HEK293 (cell line): ENCODE measurements around the gene PLCB1.

ENCODE experiments used
- CTCF ChIA-PET: fragments of 350-600 bp; formaldehyde crosslinking; extraction: SDS; loops from one replicate; lab custom pipeline; 2021; ENCODE audit warnings: antibody characterized with exemption; lab: Yijun Ruan, JAX
- POLR2A ChIA-PET: fragments of 300-600 bp; formaldehyde crosslinking; extraction: SDS; loops from one replicate; lab custom pipeline; 2020; ENCODE audit warnings: antibody characterized with exemption, inconsistent platforms; lab: Yijun Ruan, JAX
- H3K27ac ChIP-seq: fragments of 200-500 bp; sonication (Bioruptor generic); 2 replicates; pipeline ENCODE4 v1.5.1; 2014; ENCODE audit warnings: low read depth, low read length, control low read depth, inconsistent platforms; ENCODE audit errors: extremely low read depth
- H3K36me3 ChIP-seq, 2 experiments: fragments of 200-500 bp in 1 of 2; sonication (Bioruptor generic) in 1 of 2; 1 replicate in 1 of 2; 2 replicates in 1 of 2; pipeline ENCODE4 v1.5.1; 2014 to 2017; ENCODE audit warnings: inconsistent platforms in 2 of 2, low read length in 2 of 2; ENCODE audit not compliant: control insufficient read depth in 2 of 2, insufficient read depth in 1 of 2
- H3K4me1 ChIP-seq: fragments of 200-500 bp; sonication (Bioruptor generic); 2 replicates; pipeline ENCODE4 v1.5.1; 2014; ENCODE audit warnings: mild to moderate bottlenecking, low read length, inconsistent platforms; ENCODE audit not compliant: control insufficient read depth, insufficient read depth
- H3K4me3 ChIP-seq: 2 replicates; pipeline ENCODE4 v1.5.1; 2011; ENCODE audit warnings: low read depth, mild to moderate bottlenecking, control low read depth, low read length, moderate library complexity
- H3K9me3 ChIP-seq: fragments of 200-500 bp; sonication (Bioruptor generic); 2 replicates; pipeline ENCODE4 v1.5.1; 2014; ENCODE audit warnings: low read depth, low read length, inconsistent platforms; ENCODE audit not compliant: control insufficient read depth, insufficient read depth
- BCL11B ChIP-seq: fragments of 450-650 bp; formaldehyde crosslinking; IDR thresholded peaks from 2 replicates; pipeline ENCODE4 v1.5.1; 2016; ENCODE audit warnings: low read depth, missing biosample characterization, missing genetic modification characterization
- GFI1B ChIP-seq: fragments of 450-650 bp; formaldehyde crosslinking; IDR thresholded peaks from 2 replicates; pipeline ENCODE4 v1.5.1; 2016; ENCODE audit warnings: missing biosample characterization, missing genetic modification characterization
- HOXD13 ChIP-seq: sonication (generic); formaldehyde crosslinking; IDR thresholded peaks from 2 replicates; pipeline ENCODE4 v1.8.0; 2022; ENCODE audit warnings: missing genetic modification reagents, borderline replicate concordance
- KLF16 ChIP-seq: fragments of 450-650 bp; formaldehyde crosslinking; IDR thresholded peaks from 2 replicates; pipeline ENCODE4 v1.5.1; 2017; ENCODE audit warnings: missing biosample characterization, missing genetic modification characterization
- MZF1 ChIP-seq: fragments of 450-650 bp; formaldehyde crosslinking; IDR thresholded peaks from 2 replicates; pipeline ENCODE4 v1.5.1; 2017; ENCODE audit warnings: missing biosample characterization, missing genetic modification characterization, borderline replicate concordance
- SALL2 ChIP-seq: fragments of 450-650 bp; formaldehyde crosslinking; IDR thresholded peaks from 2 replicates; pipeline ENCODE4 v1.5.0; 2017; ENCODE audit warnings: missing biosample characterization, mild to moderate bottlenecking, missing genetic modification characterization, borderline replicate concordance
- SETDB1 ChIP-seq: IDR thresholded peaks from one replicate; pipeline ENCODE4 v1.6.1; 2017; ENCODE audit warnings: mild to moderate bottlenecking, low read length, moderate library complexity, mixed read lengths; ENCODE audit not compliant: insufficient read length
- TRIM28 ChIP-seq: IDR thresholded peaks from 2 replicates; pipeline ENCODE4 v1.6.1; 2011; ENCODE audit warnings: low read length, control low read depth, borderline replicate concordance
- YY2 ChIP-seq: fragments of 450-650 bp; formaldehyde crosslinking; IDR thresholded peaks from 2 replicates; pipeline ENCODE4 v1.5.1; 2016; ENCODE audit warnings: missing biosample characterization, missing genetic modification characterization
- ZBTB20 ChIP-seq: fragments of 450-650 bp; formaldehyde crosslinking; IDR thresholded peaks from 2 replicates; pipeline ENCODE4 v1.5.1; 2016; ENCODE audit warnings: missing biosample characterization, missing genetic modification characterization
- ZBTB26 ChIP-seq: fragments of 450-650 bp; formaldehyde crosslinking; optimal IDR thresholded peaks from 2 replicates; pipeline ENCODE3; 2016; ENCODE audit warnings: missing biosample characterization, mild to moderate bottlenecking, missing genetic modification characterization
- ZBTB8A ChIP-seq: fragments of 450-650 bp; formaldehyde crosslinking; IDR thresholded peaks from 2 replicates; pipeline ENCODE4 v1.5.1; 2016; ENCODE audit warnings: missing biosample characterization, missing genetic modification characterization
- ZFP41 ChIP-seq: fragments of 450-650 bp; formaldehyde crosslinking; IDR thresholded peaks from 2 replicates; pipeline ENCODE4 v1.5.1; 2016; ENCODE audit warnings: missing biosample characterization, missing genetic modification characterization, borderline replicate concordance
- ZNF132 ChIP-seq: fragments of 450-650 bp; formaldehyde crosslinking; IDR thresholded peaks from 2 replicates; pipeline ENCODE4 v1.5.1; 2017; ENCODE audit warnings: missing biosample characterization, missing genetic modification characterization, borderline replicate concordance
- ZNF140 ChIP-seq: fragments of 450-650 bp; formaldehyde crosslinking; IDR thresholded peaks from 2 replicates; pipeline ENCODE4 v1.5.1; 2016; ENCODE audit warnings: missing biosample characterization, missing genetic modification characterization
- ZNF157 ChIP-seq: fragments of 450-650 bp; formaldehyde crosslinking; IDR thresholded peaks from 2 replicates; pipeline ENCODE4 v1.5.1; 2016; ENCODE audit warnings: missing biosample characterization, missing genetic modification characterization
- ZNF214 ChIP-seq: fragments of 450-650 bp; formaldehyde crosslinking; IDR thresholded peaks from 2 replicates; pipeline ENCODE4 v1.5.1; 2017; ENCODE audit warnings: missing biosample characterization, mild to moderate bottlenecking, missing genetic modification characterization, borderline replicate concordance
- ZNF335 ChIP-seq: fragments of 450-650 bp; formaldehyde crosslinking; conservative IDR thresholded peaks from 2 replicates; pipeline ENCODE4 v1.5.1; 2016; ENCODE audit warnings: missing biosample characterization, missing genetic modification characterization
- ZNF433 ChIP-seq: fragments of 450-650 bp; formaldehyde crosslinking; IDR thresholded peaks from 2 replicates; pipeline ENCODE4 v1.5.1; 2016; ENCODE audit warnings: missing biosample characterization, missing genetic modification characterization, low read depth
- ZNF501 ChIP-seq: fragments of 450-650 bp; formaldehyde crosslinking; IDR thresholded peaks from 2 replicates; pipeline ENCODE4 v1.5.1; 2016; ENCODE audit warnings: missing biosample characterization, missing genetic modification characterization
- ZNF510 ChIP-seq: fragments of 450-650 bp; formaldehyde crosslinking; IDR thresholded peaks from 2 replicates; pipeline ENCODE4 v1.5.1; 2018; ENCODE audit warnings: mild to moderate bottlenecking, missing genetic modification characterization, missing biosample characterization; ENCODE audit not compliant: insufficient replicate concordance
- ZNF558 ChIP-seq: fragments of 450-650 bp; formaldehyde crosslinking; IDR thresholded peaks from 2 replicates; pipeline ENCODE4 v1.5.1; 2016; ENCODE audit warnings: missing biosample characterization, missing genetic modification characterization
- ZNF580 ChIP-seq: fragments of 450-650 bp; formaldehyde crosslinking; IDR thresholded peaks from 2 replicates; pipeline ENCODE4 v1.5.1; 2016; ENCODE audit warnings: missing biosample characterization, missing genetic modification characterization
- ZNF626 ChIP-seq: fragments of 450-650 bp; sonication (Bioruptor Pico); formaldehyde crosslinking; IDR thresholded peaks from 2 replicates; pipeline ENCODE4 v1.5.1; 2018; ENCODE audit warnings: missing biosample characterization, missing genetic modification characterization, inconsistent platforms
- ZNF692 ChIP-seq: fragments of 450-650 bp; formaldehyde crosslinking; IDR thresholded peaks from 2 replicates; pipeline ENCODE4 v1.5.1; 2016; ENCODE audit warnings: missing biosample characterization, missing genetic modification characterization

Gene PLCB1

GRCh38 chr20:8891039-8891438 is 759.0 kb downstream of the PLCB1 start:
- H3K36me3 ChIP-seq, result no peaks in the 10 kb centered on the region
- CTCF ChIA-PET, result no interaction called here
- POLR2A ChIA-PET, result no interaction called here
- H3K4me3 ChIP-seq, result no peak overlapping the region
- H3K27ac ChIP-seq, result no peak overlapping the region
- H3K9me3 ChIP-seq, result no peaks in the 10 kb centered on the region; the same call in 1 of the 2 replicates
- H3K4me1 ChIP-seq, result no peaks in the 10 kb centered on the region
- TF ChIP-seq ZNF140 (tag by site-specific recombination) (no peak), ZNF157 (tag by site-specific recombination) (no peak), ZNF510 (tag by site-specific recombination) (no peak), ZBTB20 (no peak), HOXD13 (no peak), ZNF335 (tag by site-specific recombination) (no peak)

- Histone ChIP-seq H3K4me3 (no peak overlapping the region), H3K27ac (no peak overlapping the region), H3K4me1 (no peaks in the 10 kb centered on the region), H3K36me3 (no peaks in the 10 kb centered on the region), H3K9me3 (no peaks in the 10 kb centered on the region; the same call in 1 of the 2 replicates)
- CTCF ChIA-PET, result no interaction called here
- POLR2A ChIA-PET, result no interaction called here
- TF ChIP-seq TRIM28 (peak; percentile 69; the same call in 1 of the 2 replicates), SETDB1 (peak; percentile 76), ZNF580 (tag by site-specific recombination) (no peak)
These were observed 763.4 kb downstream of the PLCB1 start for GRCh38 chr20:8895472-8895871.

- H3K36me3 ChIP-seq, result no peaks in the 10 kb centered on the region
- no peaks in the 10 kb centered on the region; the same call in 1 of the 2 replicates for H3K9me3 ChIP-seq
- no peak overlapping the region for H3K27ac ChIP-seq
- H3K4me1 ChIP-seq, result no peaks in the 10 kb centered on the region
- ChIA-PET POLR2A (no interaction called here), CTCF (no interaction called here)
- no peak overlapping the region for H3K4me3 ChIP-seq
- TF ChIP-seq ZNF558, result no peak
- TF ChIP-seq ZNF510 (tag by site-specific recombination), result no peak
- TF ChIP-seq ZBTB8A (tag by site-specific recombination), result no peak
- TF ChIP-seq ZNF501 (tag by site-specific recombination), result no peak
- TF ChIP-seq ZNF335 (tag by site-specific recombination), result no peak
- TF ChIP-seq GFI1B, result no peak
- no peak for TF ChIP-seq ZNF626 (tag by site-specific recombination)
- TF ChIP-seq KLF16 (tag by site-specific recombination), result no peak
- no peak for TF ChIP-seq ZFP41 (tag by site-specific recombination)
- no peak for TF ChIP-seq ZNF692 (tag by site-specific recombination)
- TF ChIP-seq ZNF433 (tag by site-specific recombination), result no peak
- no peak for TF ChIP-seq ZBTB26 (tag by site-specific recombination)
- TF ChIP-seq ZNF132 (tag by site-specific recombination), result no peak
- no peak for TF ChIP-seq SALL2 (tag by site-specific recombination)
- no peak for TF ChIP-seq BCL11B (tag by site-specific recombination)
- no peak for TF ChIP-seq MZF1 (tag by site-specific recombination)
- no peak for TF ChIP-seq ZNF214 (tag by site-specific recombination)
- TF ChIP-seq YY2 (tag by site-specific recombination), result no peak
These were observed 766.8 kb downstream of the PLCB1 start for GRCh38 chr20:8898823-8899222.
